HG02938 (cell line): ENCODE results near the gene TOM1L2.
A peak's percentile ranks its signal among the peaks of the same experiment; 100 is the strongest.

Experiments used
- ATAC-seq: cut with Tn5 transposase; IDR thresholded peaks from one replicate; pipeline ENCODE4 v1.9.1; 2021; ENCODE audit warnings: mild to moderate bottlenecking, moderate library complexity; ENCODE audit not compliant: unreplicated experiment

Gene TOM1L2

GRCh38 chr17:17851103-17852002 lies 120.8 kb downstream of the TOM1L2 start:
- no peak for ATAC-seq

GRCh38 chr17:17849845-17850373 lies 122.3 kb downstream of the TOM1L2 start:
- ATAC-seq: no peak

GRCh38 chr17:17849147-17849820 lies 122.9 kb downstream of the TOM1L2 start:
- no peak for ATAC-seq

GRCh38 chr17:17848311-17849082 lies 123.7 kb downstream of the TOM1L2 start:
- no peak for ATAC-seq

- no peak for ATAC-seq
Measured at GRCh38 chr17:17847726-17848125, 124.5 kb downstream of the TOM1L2 start.

- ATAC-seq: no peak
Measured at GRCh38 chr17:17847118-17847689, 125.0 kb downstream of the TOM1L2 start.

GRCh38 chr17:17846645-17847044 lies 125.6 kb downstream of the TOM1L2 start:
- no peak for ATAC-seq

- ATAC-seq: no peak
Measured at GRCh38 chr17:17846003-17846402, 126.2 kb downstream of the TOM1L2 start.

GRCh38 chr17:17845046-17845775 lies 127.0 kb downstream of the TOM1L2 start:
- no peak for ATAC-seq

GRCh38 chr17:17844500-17844899 lies 127.7 kb downstream of the TOM1L2 start:
- ATAC-seq: no peak

GRCh38 chr17:17844079-17844478 lies 128.1 kb downstream of the TOM1L2 start:
- no peak for ATAC-seq

GRCh38 chr17:17843096-17843495 lies 129.1 kb downstream of the TOM1L2 start:
- no peak for ATAC-seq

GRCh38 chr17:17842111-17842876 lies 129.9 kb downstream of the TOM1L2 start:
- ATAC-seq: no peak

- no peak for ATAC-seq
Measured at GRCh38 chr17:17841601-17842025, 130.6 kb downstream of the TOM1L2 start.

GRCh38 chr17:17840751-17841591 lies 131.2 kb downstream of the TOM1L2 start:
- ATAC-seq: no peak

GRCh38 chr17:17839791-17840707 lies 132.2 kb downstream of the TOM1L2 start:
- ATAC-seq: peak; percentile 40
